ENCODE data around the gene SNRPN.

The SNRPN gene

DNA sequence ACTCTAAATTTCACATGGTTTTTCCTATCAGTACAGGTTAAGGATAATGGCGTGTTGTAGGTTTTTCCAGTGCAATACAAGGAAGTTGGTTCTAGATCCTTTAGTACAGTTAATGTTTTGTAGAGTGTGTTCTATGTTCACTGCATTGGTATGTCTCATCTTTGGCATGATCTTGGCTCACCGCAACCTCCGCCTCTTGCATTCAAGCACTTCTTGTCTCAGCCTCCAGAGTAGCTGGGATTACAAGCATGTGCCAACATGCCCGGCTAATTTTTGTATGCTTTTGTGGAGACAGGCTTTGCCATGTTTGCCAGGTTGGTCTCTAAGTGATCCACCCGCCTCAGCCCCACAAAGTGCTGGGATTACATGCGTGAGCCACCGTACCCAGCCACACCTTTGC lies 30.4 kb downstream of the SNRPN start:
- Histone ChIP-seq H3K27ac (no peak overlapping the region), H3K9ac (no peak overlapping the region), H3K4me1 (no peaks in the 10 kb centered on the region), H3K36me3 (peaks cover 69 to 100% (median 90%) of the 10 kb centered on the region in 11 experiments), H3K27me3 (no peaks in the 10 kb centered on the region), H3K9me3 (replicated peaks in 1 of 11) (peaks cover 46 to 77% (median 56%) of the 10 kb centered on the region in 11 experiments; a peak in 21 of 22 replicates), H4K20me1 (peaks cover 0 to 3% (median 0%) of the 10 kb centered on the region in 11 experiments; a peak in 1 of 22 replicates), H3K4me2 (no peak overlapping the region), H3K4me3 (no peak overlapping the region)
- no peak for TF ChIP-seq Cebpa-rat (IDR thresholded peaks at IDR 0.05)

- Histone ChIP-seq H3K36me3 (peaks cover 62 to 100% (median 84%) of the 10 kb centered on the region in 11 experiments), H3K4me2 (no peak overlapping the region)
Measured at GRCh38 chr15:24986653-24987052, 31.9 kb downstream of the SNRPN start.

GRCh38 chr15:25019434-25019833 lies 64.6 kb downstream of the SNRPN start:
- no peaks in the 10 kb centered on the region for H4K20me1 ChIP-seq
- no peaks in the 10 kb centered on the region for H3K4me1 ChIP-seq
- no peaks in the 10 kb centered on the region for H3K27me3 ChIP-seq
- TF ChIP-seq Cebpa-rat (IDR thresholded peaks at IDR 0.05), result no peak
- no peak overlapping the region for H3K27ac ChIP-seq
- H3K9ac ChIP-seq, result no peak overlapping the region
- H3K9me3 ChIP-seq (replicated peaks in 1 of 11), result peaks cover 61 to 98% (median 78%) of the 10 kb centered on the region in 11 experiments
- no peak overlapping the region for H3K4me3 ChIP-seq
- H3K4me2 ChIP-seq, result no peak overlapping the region
- H3K36me3 ChIP-seq, result peaks cover 26 to 54% (median 40%) of the 10 kb centered on the region in 11 experiments; a peak in 21 of 22 replicates

More at GRCh38 chr15:24986653-24987052, 31.9 kb downstream of the SNRPN start:
- TF ChIP-seq Cebpa-rat (IDR thresholded peaks at IDR 0.05), result no peak
- no peaks in the 10 kb centered on the region for H3K27me3 ChIP-seq
- no peak overlapping the region for H3K4me3 ChIP-seq
- no peak overlapping the region for H3K9ac ChIP-seq
- H4K20me1 ChIP-seq, result peaks cover 0 to 3% (median 0%) of the 10 kb centered on the region in 11 experiments; a peak in 1 of 22 replicates
- H3K27ac ChIP-seq, result no peak overlapping the region
- H3K9me3 ChIP-seq (replicated peaks in 1 of 11), result peaks cover 40 to 72% (median 58%) of the 10 kb centered on the region in 11 experiments; a peak in 21 of 22 replicates
- H3K4me1 ChIP-seq, result no peaks in the 10 kb centered on the region

- no peak overlapping the region for H3K4me3 ChIP-seq
- H3K27me3 ChIP-seq, result no peaks in the 10 kb centered on the region
- no peaks in the 10 kb centered on the region for H4K20me1 ChIP-seq
- no peak overlapping the region for H3K27ac ChIP-seq
- no peak overlapping the region for H3K9ac ChIP-seq
- H3K9me3 ChIP-seq (replicated peaks in 1 of 11), result peaks cover 69 to 98% (median 80%) of the 10 kb centered on the region in 11 experiments
- H3K4me2 ChIP-seq, result no peak overlapping the region
- TF ChIP-seq Cebpa-rat (IDR thresholded peaks at IDR 0.05), result no peak
- H3K36me3 ChIP-seq, result peaks cover 42 to 78% (median 59%) of the 10 kb centered on the region in 11 experiments
- no peaks in the 10 kb centered on the region for H3K4me1 ChIP-seq
Measured at GRCh38 chr15:25022233-25022632, 67.4 kb downstream of the SNRPN start.

Measured in BLaER1 treated with 17β-estradiol and CSF1 and Interleukin-3, amounts not matched to agents 10 nM and 100 nM (cell line).